ENCODE data around the gene LENG8. TPM values are rescaled to one million over a fixed set of nuclear protein-coding genes. Genes with fewer than 3 reads are reported as not detected.
A peak's percentile ranks its signal among the peaks of the same experiment; 100 is the strongest.

The LENG8 gene
- total RNA-seq (100 to 1,000 TPM; 138 to 144 TPM), polyA plus RNA-seq (ENCODE audit: insufficient read length in 6 of 6) (100 to 1,000 TPM; 121 to 213 (median 166) TPM)
- long read RNA-seq, donor 1, transcript LENG8-207 (3 exons, 456 nt), result major isoform, 7 of 266 reads
- long read RNA-seq, donor 1, partial matches to known transcripts, result 259 of 266 reads
- long read RNA-seq, donor 1, other reads (novel, unspliced or antisense), result 0 of 266 reads
- long read RNA-seq, donor 2, transcript LENG8-207 (3 exons, 456 nt), result major isoform, 8 of 232 reads
- long read RNA-seq, donor 2, partial matches to known transcripts, result 215 of 232 reads
- long read RNA-seq, donor 2, other reads (novel, unspliced or antisense), result 8 of 232 reads
- long read RNA-seq, donor 3, full-length matches to known transcripts, result 7 of 101 reads
- long read RNA-seq, donor 3, partial matches to known transcripts, result 85 of 101 reads
- long read RNA-seq, donor 3, other reads (novel, unspliced or antisense), result 9 of 101 reads
- long read RNA-seq, donor 4, partial matches to known transcripts, result 0 of 1 reads
- long read RNA-seq, donor 4, other reads (novel, unspliced or antisense), result 1 of 1 reads
- long read RNA-seq, donor 5, partial matches to known transcripts, result 149 of 163 reads
- long read RNA-seq, donor 5, other reads (novel, unspliced or antisense), result 7 of 163 reads
- long read RNA-seq, donor 6, full-length matches to known transcripts, result 7 of 92 reads
- long read RNA-seq, donor 6, partial matches to known transcripts, result 85 of 92 reads
- long read RNA-seq, donor 6, other reads (novel, unspliced or antisense), result 0 of 92 reads
- long read RNA-seq, donor 7, full-length matches to known transcripts, result 5 of 71 reads
- long read RNA-seq, donor 7, partial matches to known transcripts, result 57 of 71 reads
- long read RNA-seq, donor 7, other reads (novel, unspliced or antisense), result 9 of 71 reads
- long read RNA-seq, donor 8, full-length matches to known transcripts, result 11 of 162 reads
- long read RNA-seq, donor 8, partial matches to known transcripts, result 151 of 162 reads
- long read RNA-seq, donor 8, other reads (novel, unspliced or antisense), result 0 of 162 reads
- long read RNA-seq, donor 9, partial matches to known transcripts, result 0 of 1 reads
- long read RNA-seq, donor 9, other reads (novel, unspliced or antisense), result 0 of 1 reads
- long read RNA-seq, donor 10, partial matches to known transcripts, result 0 of 4 reads
- long read RNA-seq, donor 10, other reads (novel, unspliced or antisense), result 3 of 4 reads
- long read RNA-seq, donor 11, result 0 reads
- long read RNA-seq, donor 12, transcript LENG8-207 (3 exons, 456 nt), result major isoform, 7 of 83 reads
- long read RNA-seq, donor 12, partial matches to known transcripts, result 66 of 83 reads
- long read RNA-seq, donor 12, other reads (novel, unspliced or antisense), result 9 of 83 reads

DNA sequence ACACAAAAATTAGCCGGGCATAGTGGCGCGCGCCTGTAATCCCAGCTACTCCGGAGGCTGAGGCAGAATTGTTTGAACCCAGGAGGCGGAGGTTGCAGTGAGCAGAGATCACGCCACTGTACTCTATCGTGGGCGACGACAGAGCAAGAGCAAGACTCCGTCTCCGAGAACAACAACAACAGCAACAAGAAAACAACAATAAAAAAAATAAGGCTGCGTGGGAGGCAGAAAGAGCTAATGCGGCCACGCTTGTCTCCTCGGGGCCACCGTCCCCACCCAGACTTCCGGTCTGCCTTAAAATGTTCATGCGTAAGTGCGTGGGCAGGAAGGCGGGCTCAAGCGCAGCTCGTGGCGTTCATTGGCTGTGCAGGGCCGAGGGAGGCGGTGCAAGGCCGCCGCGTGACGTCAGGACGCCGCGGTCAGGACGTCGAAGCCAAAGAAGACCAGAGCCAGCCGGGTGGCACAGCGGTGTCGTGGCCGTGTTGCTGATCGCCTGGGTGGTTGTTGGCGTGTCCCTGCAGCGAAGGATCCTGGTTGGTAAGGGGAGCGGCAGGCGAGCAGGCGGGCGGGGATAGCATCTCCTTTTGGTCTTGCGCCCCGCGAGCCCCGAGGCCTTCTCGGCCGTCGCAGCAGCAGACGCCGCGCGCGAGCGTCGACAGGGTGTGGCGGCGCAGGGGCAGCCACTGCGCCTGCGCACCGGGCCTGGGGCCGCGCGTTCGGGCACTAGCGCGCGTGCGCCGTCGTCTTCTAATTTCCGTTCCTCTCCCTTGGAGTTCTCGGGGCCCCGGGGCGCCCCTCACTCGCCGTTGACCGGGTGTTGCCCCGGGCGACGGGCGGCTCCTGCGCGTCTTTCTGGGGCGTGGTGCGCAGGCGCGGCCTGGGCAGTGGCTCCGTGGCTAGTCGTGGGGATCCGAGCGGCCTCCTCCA lies at the start of gene LENG8:
TSS of gene LENG8 (plus strand) at position 426 of the 927 bp plus-strand sequence. CDS start 2,146 bp downstream, outside the sequence.
- no peak for TF ChIP-seq CTCF (IDR thresholded peaks at IDR 0.05)
- H3K27me3 ChIP-seq, result no peaks in the 10 kb centered on the region
- peaks cover 0 to 53% of the 10 kb centered on the region in 2 donors for H3K36me3 ChIP-seq
- DNase-seq, result peak; percentile 97 to 99 (median 98)
- intact Hi-C loops (cut with DNase I), result no loop called here
- H3K9me3 ChIP-seq, result no peaks in the 10 kb centered on the region
- peak; percentile 96 for ATAC-seq
- H3K4me1 ChIP-seq, result peaks cover 30 to 48% of the 10 kb centered on the region in 2 donors
- peak within 1 kb of the TSS; percentile 94 to 97 for H3K4me3 ChIP-seq
- H3K27ac ChIP-seq, result peak within 1 kb of the TSS; percentile 96 to 99

DNA sequence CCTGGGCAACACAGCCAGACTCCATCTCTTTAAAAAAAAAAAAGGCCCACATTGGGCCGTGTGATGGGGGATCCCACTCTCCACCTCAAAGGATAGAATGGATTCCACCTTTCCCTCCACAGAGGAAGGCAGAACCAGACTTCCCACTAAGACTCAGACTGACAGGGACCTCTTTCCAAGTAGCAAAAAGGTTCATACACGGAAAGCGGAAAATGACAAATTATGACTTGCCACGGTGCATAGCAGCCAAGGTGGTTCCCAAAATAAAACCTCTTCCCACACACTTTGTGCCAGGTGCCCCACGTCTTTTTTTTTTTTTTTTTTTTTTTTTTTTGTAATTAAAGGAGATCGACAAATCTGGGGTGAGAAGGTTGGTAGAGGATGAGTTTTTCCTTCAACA lies 48.1 kb upstream of the LENG8 start:
- Histone ChIP-seq H3K36me3 (no peaks in the 10 kb centered on the region), H3K27me3 (peaks cover 0 to 29% of the 10 kb centered on the region in 2 donors), H3K9me3 (no peaks in the 10 kb centered on the region), H3K27ac (no peak overlapping the region), H3K4me3 (no peak overlapping the region), H3K4me1 (no peaks in the 10 kb centered on the region)
- DNase-seq (no peak), ATAC-seq (no peak)
- intact Hi-C loops (cut with DNase I), result no loop called here
- TF ChIP-seq CTCF (IDR thresholded peaks at IDR 0.05), result no peak

DNA sequence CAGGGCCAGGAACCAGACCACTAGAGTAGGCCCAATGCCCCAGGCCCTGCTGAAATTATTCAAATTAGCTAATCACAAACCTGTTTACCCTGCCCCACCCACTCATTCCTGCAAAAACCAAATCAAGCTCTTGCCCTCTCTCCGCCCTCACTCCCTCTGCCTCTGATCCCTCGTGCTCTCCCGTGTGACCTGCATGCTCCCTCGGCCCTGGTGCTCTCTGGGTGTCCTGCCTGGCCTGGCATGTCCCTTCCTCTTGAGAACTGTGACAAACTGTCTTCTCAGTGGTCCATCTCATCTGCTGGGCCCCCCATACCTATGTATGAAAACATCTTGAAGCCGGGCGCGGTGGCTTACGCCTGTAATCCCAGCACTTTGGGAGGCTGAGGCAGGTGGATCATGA lies 45.9 kb upstream of the LENG8 start:
- TF ChIP-seq CTCF (IDR thresholded peaks at IDR 0.05), result no peak
- intact Hi-C loops (cut with DNase I), result no loop called here
- DNase-seq (no peak), ATAC-seq (no peak)
- Histone ChIP-seq H3K36me3 (no peaks in the 10 kb centered on the region), H3K9me3 (no peaks in the 10 kb centered on the region), H3K27ac (no peak overlapping the region), H3K4me3 (no peak overlapping the region), H3K4me1 (no peaks in the 10 kb centered on the region), H3K27me3 (peaks cover 0 to 12% of the 10 kb centered on the region in 2 donors)

GRCh38 chr19:54405628-54406027 lies 43.4 kb upstream of the LENG8 start:
- Histone ChIP-seq H3K36me3 (no peaks in the 10 kb centered on the region), H3K27me3 (peaks cover 0 to 16% of the 10 kb centered on the region in 2 donors), H3K4me3 (no peak overlapping the region), H3K27ac (no peak overlapping the region), H3K9me3 (no peaks in the 10 kb centered on the region), H3K4me1 (no peaks in the 10 kb centered on the region)
- TF ChIP-seq CTCF (IDR thresholded peaks at IDR 0.05), result no peak
- intact Hi-C loops (cut with DNase I), result no loop called here
- ATAC-seq (no peak), DNase-seq (no peak)
